Cardiac septum (tissue), 1 donor: ENCODE measurements around the gene KRT7. TPM values are rescaled to one million over a fixed set of nuclear protein-coding genes. Genes with fewer than 3 reads are reported as not detected.

Source experiments
- DNase-seq: peaks from one replicate; pipeline ENCODE4 v3.0.0-alpha.2; 2020; ENCODE audit warnings: low spot score
- intact Hi-C: fragments of 100-400 bp; cut with DNase I; formaldehyde crosslinking; loops from one replicate; pipeline ENCODE4 v1.14.0; 2022
- total RNA-seq: library from RNA; stranded (reverse); fragmentation: NEBNext Ultra II Directional; extraction: Animal tissue kit (Norgen Biotek cat#: 25700); gene quantifications from one replicate; pipeline ENCODE4 v1.2.1, GENCODE V29; 2021
- donor health status: DM: no; HTN: no; CAD: no.

The KRT7 gene
- total RNA-seq, 1 donor from 2014 or later: 1.2 TPM

DNA sequence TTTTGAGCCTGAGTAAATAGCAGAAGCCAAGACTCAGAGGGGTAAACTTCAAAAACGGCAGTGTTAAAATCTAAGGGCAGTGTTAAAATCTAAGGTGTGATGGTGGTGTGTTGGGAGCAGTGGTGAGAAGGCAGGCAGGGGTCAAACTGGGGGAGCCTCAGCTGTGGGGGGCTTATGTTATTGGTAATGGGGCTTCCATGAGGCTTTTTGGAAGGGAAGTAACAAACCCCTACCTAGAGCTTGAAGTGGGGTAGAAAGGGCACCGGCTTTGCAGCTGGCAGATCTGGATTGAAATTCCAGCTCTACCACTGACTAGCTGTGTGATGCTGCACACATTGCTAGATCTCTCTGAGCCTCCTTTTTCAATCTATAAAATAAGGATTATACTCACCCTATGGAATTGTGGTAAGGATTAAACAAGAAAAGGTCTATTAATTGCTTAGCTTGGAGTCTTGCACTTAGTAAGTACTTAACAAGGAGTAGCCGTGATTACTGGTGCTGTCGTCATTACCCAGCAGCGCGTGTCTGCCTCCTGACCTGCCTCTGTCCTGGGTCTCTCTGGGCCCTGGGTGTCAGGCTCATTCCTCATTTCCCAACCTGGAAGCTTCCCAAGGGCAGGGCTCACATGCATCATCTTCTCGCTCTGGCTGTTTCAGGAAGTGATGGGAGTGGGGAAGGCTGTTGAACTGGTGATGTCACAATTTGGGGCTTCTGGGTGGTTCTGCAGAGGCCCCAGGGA is 22.7 kb upstream of the KRT7 start:
- intact Hi-C loops: loop anchor here (10.0 kb wide), 1 partner anchor 664 kb away; no protein-coding TSS in a partner anchor
- peak; percentile 55 for DNase-seq

DNA sequence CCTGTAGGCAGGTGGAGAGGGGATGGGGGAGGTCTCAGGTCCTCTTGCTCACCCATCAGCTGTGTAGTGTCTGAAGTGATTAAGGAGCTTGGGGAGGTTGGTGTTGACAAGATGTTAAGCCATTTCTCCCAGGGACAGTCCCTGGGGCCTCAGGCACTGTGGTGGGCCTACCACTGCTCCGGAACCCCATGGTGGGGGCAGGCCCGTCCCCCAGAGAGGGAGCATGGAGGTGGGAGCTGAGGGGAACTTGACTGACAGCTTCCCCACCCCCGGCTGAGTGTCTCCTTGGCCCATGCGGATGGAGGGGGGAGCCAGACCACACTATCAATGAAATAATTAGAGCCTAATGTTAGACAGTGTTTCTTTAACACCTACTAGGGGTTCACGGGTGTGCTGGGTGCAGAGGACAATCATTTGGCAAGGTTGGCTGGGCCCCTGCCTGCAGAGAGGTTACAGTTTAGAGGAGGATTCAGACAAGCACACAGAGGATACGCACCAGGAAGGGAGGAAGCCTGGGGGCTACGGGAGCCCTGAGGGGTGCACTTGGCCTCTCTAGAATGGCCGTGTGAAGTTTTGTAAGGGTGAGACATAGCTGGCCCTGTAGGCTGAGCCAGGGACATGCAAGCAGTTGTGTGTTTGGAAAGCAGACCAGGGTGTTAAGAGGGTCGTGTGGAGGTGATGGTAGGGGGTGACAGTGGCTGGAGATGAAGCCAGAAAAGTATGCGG is 22.0 kb upstream of the KRT7 start:
- DNase-seq: peak; percentile 63
- intact Hi-C loops: loop anchor here (10.0 kb wide), 1 partner anchor 664 kb away; no protein-coding TSS in a partner anchor

- peak; percentile 38 for DNase-seq
- intact Hi-C loops: loop anchor here (2.0 to 10.0 kb wide), 2 partner anchors 55 to 663 kb away; no protein-coding TSS in a partner anchor
Observed at GRCh38 chr12:52211716-52212585, 21.1 kb upstream of the KRT7 start.

DNA sequence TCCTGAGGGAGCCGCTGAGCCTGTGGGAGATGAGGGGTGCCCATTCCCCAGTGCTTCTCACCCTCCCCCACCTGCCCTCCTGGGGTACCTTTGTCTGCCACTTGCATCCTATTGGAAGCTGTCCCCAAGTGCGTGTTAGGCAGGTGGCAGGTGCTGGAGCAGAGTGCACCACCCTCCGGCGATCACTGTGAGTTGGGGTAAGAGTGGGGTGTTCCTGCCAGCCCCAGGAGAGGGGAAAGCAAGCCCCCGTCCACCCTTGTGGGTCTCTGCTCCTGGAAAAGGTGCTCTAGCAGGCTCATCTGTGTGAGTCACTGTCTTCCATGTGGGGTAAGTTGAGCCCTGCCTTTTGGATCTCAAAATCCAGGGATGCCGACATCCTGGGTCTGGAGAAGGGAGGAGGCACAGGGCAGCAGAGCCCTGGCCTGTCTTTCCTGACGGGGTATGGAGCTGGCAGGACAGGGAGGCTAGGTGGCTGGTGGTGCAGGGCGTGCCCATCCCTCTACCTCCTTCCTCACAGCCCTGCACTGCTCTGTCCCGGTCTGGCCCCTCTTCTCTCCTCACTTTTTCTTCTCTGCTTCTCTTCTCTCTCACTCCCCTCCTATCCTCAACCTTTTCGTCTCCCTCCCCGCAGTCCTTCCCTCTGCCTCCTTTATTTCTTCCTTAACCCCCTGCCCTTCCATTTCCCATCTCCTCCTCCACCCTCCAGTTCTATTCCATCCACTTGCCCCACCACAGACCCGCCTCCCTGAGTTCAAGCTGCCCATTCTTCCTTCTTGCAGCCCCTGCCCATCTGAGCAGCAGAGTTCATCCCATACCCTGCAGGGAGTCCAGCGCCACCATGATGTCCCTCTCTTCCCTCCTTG is 20.1 kb upstream of the KRT7 start:
- intact Hi-C loops: loop anchor here (2.0 to 10.0 kb wide), 2 partner anchors 56 to 662 kb away; no protein-coding TSS in a partner anchor

DNA sequence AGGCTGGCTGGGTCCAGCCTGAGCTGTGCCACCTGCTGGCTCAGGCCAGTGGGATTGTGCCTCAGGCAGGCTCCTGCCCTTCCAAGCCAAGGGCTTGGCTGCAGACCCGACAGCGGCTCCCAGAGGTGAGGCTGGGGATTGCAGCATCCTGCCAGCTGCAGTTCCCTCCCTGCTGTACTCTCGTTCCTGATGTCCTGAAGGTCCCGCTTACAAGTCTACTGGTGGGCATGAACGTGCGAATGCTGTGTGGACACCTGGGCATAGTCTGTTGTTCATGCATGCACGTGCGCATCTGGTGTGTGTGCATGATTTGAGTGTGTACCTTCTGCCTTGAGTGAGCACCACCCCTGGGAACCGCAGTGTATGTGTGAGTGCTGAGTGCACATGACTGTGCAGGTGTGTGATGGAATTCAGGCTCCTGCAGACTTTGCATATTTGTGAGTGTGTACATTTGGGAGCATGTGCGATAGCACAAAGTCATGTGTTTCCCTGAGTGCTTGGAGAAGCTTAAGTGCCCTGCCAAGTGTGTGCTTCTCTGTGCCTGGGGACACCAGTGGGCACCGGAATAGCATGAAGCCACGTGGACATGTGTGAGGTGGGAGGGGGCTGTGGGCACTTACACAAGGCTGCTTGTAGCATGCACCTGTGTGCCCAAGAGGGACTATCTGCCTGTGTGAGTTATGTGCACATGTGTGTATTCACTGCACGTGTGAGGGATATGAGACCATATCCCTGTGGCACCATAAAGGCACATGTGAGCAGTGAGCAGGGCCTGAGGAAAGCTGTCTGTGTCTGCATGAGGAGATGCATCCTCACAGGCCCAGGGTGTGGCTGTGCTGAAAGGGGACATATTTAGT is 19.3 kb upstream of the KRT7 start:
- intact Hi-C loops: loop anchor here (2.0 to 10.0 kb wide), 2 partner anchors 57 to 661 kb away; no protein-coding TSS in a partner anchor
- DNase-seq: peak; percentile 91

More for the DNA sequence above, 20.1 kb upstream of the KRT7 start:
- peak; percentile 66 for DNase-seq

DNA sequence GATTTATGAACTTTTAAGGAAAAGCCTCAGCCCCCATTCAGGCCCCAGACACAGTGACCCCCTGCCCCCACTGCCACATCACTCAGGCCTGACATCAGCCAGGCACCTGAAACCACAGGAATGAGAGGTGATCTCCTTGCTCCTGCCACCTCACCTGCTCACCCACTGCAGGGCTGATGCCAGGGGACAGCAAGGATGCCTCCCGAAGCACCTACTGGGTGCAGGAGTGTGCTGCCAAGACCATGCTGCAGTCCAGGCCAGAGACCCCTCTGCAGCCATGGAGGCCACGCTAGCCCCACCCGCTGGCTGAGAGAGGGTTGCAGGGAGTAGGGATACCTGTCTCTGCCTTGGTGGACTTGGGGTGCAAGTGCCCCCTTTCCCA is 18.6 kb upstream of the KRT7 start:
- peak; percentile 74 for DNase-seq
- intact Hi-C loops: loop anchor here (10.0 kb wide), 1 partner anchor 660 kb away; no protein-coding TSS in a partner anchor

GRCh38 chr12:52215587-52216031 is 17.4 kb upstream of the KRT7 start:
- intact Hi-C loops: loop anchor here (5.0 to 10.0 kb wide), 2 partner anchors 62 to 659 kb away; no protein-coding TSS in a partner anchor
- DNase-seq: peak; percentile 72

GRCh38 chr12:52216100-52216499 is 16.9 kb upstream of the KRT7 start:
- intact Hi-C loops: loop anchor here (5.0 to 10.0 kb wide), 2 partner anchors 61 to 659 kb away; no protein-coding TSS in a partner anchor
- DNase-seq: peak; percentile 19

DNA sequence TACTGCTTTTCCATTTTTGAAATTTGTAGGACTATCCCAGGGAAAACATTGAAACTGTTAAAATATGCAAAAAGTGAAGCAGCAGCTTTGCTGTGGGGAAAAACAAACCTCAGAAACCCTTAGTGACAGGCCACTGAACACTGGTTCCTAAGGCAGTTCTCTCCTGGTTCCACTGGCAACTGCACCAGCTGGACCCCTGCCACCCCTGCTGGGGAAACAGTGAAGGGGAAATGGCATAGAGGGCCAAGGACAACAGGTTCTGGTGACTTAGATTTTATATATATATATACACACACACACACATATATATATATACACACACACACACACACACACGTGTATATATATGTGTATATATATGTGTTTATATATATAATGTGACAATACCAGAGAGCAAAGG is 16.2 kb upstream of the KRT7 start:
- intact Hi-C loops: loop anchor here (5.0 to 10.0 kb wide), 2 partner anchors 60 to 658 kb away; no protein-coding TSS in a partner anchor
- peak; percentile 43 for DNase-seq

- intact Hi-C loops: loop anchor here (5.0 to 10.0 kb wide), 2 partner anchors 60 to 658 kb away; no protein-coding TSS in a partner anchor
- peak; percentile 77 for DNase-seq
Observed at GRCh38 chr12:52217223-52217622, 15.8 kb upstream of the KRT7 start.

DNA sequence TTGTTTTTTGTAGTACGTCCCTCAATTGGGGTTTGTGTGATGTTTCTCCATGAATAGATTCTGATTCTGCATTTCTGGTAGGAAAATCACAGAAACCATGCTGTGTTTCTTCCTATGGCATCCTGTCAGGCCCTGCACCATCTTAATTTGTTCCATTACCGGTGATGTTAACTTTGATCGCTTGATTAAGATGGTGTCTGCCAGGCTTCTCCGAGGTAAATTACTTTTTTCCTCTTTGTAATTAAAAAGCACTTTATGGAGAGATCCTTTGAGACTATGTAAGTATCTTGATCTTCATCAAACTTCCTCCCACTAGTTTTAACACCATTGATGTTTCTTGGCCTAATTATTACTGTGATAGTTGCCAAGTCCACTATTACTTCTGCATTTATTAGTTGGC is 15.0 kb upstream of the KRT7 start:
- DNase-seq: no peak
- intact Hi-C loops: loop anchor here (5.0 to 10.0 kb wide), 2 partner anchors 59 to 657 kb away; no protein-coding TSS in a partner anchor

GRCh38 chr12:52220477-52220876 is 12.6 kb upstream of the KRT7 start:
- intact Hi-C loops: no loop called here
- peak; percentile 51 for DNase-seq

GRCh38 chr12:52221070-52221781 is 11.8 kb upstream of the KRT7 start:
- no peak for DNase-seq
- intact Hi-C loops: no loop called here

DNA sequence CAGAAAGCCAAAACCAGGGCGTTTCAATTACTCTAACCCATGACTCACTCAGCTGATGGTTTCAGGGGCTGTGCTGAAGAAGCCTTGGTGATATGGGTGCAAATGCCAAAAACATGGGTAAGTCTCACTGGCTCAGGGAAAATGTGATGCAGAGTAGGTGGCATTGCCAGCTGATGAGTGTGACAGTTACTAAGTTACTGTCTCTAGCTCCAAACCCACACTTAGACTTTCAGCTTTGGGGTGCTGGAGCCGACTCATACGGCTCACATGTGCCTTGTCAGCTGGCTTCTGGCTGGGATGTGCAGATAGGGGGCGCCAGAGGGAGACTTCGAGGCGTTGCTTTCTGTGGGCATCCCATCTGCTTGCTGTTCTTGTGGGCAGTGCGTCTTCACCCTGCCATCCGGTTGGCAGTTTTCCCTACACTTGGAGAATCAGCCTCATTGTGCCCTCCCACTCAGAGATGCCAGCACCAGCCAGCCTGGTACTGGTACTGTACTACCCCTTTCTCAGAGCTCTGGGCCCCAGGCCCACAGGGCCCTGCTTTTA is 11.1 kb upstream of the KRT7 start:
- intact Hi-C loops: no loop called here
- peak; percentile 80 for DNase-seq

DNA sequence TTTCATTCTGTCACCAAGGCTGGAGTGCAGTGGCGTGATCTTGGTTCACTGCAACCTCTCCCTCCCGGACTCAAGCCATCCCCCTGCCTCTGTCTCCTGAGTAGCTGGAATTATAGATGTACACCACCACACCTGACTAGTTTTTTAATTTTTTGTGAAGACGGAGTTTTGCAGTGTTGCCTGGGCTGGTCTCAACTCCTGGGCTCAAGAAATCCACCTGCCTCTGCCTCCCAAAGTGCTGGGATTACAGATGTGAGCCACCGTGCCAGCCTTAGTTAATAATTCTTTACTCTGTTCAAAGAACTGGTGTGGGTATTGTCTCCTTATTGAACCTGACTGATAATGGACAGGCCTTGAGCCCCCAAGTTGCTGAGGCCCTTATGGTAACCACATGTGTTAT is 10.4 kb upstream of the KRT7 start:
- intact Hi-C loops: no loop called here
- peak; percentile 56 for DNase-seq

DNA sequence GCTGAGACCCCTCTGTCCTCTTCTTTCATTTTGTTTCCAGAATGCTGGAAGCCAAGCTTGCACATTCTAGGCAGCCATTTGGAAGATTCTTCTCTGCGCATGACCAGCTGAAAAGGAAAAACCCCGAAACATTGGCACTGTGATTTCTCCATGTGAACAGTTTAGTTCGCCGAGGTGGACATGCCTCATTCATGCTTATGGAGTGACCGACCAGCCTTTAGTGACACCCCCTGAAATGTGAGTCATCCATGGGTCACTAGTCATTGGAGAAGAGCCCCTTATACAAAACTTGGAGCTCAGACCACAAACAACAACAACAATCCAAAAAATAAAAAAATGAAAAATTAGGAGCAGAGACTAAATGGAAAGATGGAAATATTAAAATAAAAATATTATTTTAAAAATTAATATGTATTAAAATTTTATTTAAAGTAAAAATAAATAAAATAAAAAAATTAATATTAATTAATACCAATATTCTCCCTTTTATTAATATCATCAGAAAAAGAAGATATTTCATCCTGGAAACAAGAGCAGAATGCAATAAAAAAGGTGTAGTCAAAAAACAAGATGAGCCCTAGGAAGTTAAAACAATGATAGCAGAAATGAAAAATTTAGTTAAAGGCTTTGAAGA is 9.5 kb upstream of the KRT7 start:
- intact Hi-C loops: no loop called here
- DNase-seq: no peak
